Skeletal muscle tissue (tissue), 4 donors: ENCODE results near the gene SRSF1. TPM values are rescaled to one million over a fixed set of nuclear protein-coding genes. Genes with fewer than 3 reads are reported as not detected.
A peak's percentile ranks its signal among the peaks of the same experiment; 100 is the strongest.

Experiments used
- H3K27ac ChIP-seq: one replicate; pipeline ENCODE4 v1.7.0; 2013; ENCODE audit warnings: mild to moderate bottlenecking, low read depth, low read length, inconsistent platforms
- H3K27me3 ChIP-seq, 3 donors: one replicate each; pipeline ENCODE4 v1.7.0; 2013; ENCODE audit warnings: low read length in 3 of 3; ENCODE audit not compliant: control insufficient read depth in 3 of 3, insufficient read depth in 3 of 3
- H3K36me3 ChIP-seq, 3 donors: one replicate each; pipeline ENCODE4 v1.7.0; 2013; ENCODE audit warnings: low read length in 3 of 3; ENCODE audit not compliant: control insufficient read depth in 3 of 3, insufficient read depth in 3 of 3
- H3K4me1 ChIP-seq, 3 donors: one replicate each; pipeline ENCODE4 v1.7.0; 2013; ENCODE audit warnings: low read length in 3 of 3, mild to moderate bottlenecking in 3 of 3; ENCODE audit not compliant: control insufficient read depth in 3 of 3, insufficient read depth in 3 of 3
- H3K4me3 ChIP-seq, 3 donors: one replicate each; pipeline ENCODE4 v1.7.0; 2013; ENCODE audit warnings: low read length in 3 of 3
- H3K9ac ChIP-seq, 3 donors: one replicate each; pipeline ENCODE4 v1.7.0; 2013; ENCODE audit warnings: low read length in 3 of 3, mild to moderate bottlenecking in 3 of 3, moderate library complexity in 2 of 3, low read depth in 1 of 3
- H3K9me3 ChIP-seq, 3 donors: one replicate each; pipeline ENCODE4 v1.7.0; 2013; ENCODE audit warnings: low read length in 3 of 3; ENCODE audit not compliant: control insufficient read depth in 3 of 3
- total RNA-seq: library from RNA; depleted of rRNA; stranded (reverse); fragments of >200 nt; gene quantifications from one replicate; pipeline ENCODE4 v1.2.3, GENCODE V29; 2014
- donor health status: Osteomylitis.

SRSF1 gene
- total RNA-seq, 1 donor from 2014 or later = 224 TPM

DNA sequence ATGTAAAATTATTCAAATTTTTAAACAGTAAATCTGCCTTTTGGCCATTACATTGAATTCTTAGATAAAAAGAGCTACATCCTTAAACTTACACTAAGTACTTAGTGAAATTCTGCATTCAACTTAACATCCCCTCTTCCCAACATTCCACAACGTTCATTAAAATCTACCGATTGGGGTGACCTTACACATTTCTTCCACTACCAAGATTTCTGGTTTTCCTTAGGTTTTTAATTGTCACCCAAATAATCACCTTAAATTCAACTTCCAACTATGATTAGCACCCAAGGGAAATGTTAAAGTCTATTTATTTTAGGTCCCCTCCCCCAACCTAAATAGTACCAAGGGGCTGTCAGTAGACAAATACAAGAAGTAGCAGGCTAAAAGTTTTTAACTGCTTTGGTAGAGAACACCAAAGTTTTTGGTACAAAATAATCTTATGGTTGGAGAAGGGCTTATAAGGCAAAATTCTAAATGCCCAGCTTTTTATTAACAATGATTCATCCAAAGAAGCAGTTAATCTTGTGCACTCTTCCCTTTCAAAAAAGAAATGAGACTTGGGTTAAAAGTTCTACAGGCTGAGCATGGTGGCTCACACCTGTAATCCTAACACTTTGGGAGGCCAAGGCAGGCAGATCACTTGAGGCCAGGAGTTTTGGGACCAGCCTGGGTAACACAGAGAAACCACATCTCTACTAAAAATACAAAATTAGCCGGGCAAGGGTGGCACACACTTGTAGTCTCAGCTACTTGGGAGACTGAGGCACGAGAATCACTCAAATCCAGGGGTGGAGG lies 4.7 kb downstream of the SRSF1 start:
- H3K9ac ChIP-seq = no peak overlapping the region
- H3K4me3 ChIP-seq = no peak overlapping the region
- H3K9me3 ChIP-seq = no peaks in the 10 kb centered on the region
- peaks cover 21 to 34% (median 25%) of the 10 kb centered on the region in 3 donors for H3K4me1 ChIP-seq
- H3K27me3 ChIP-seq = no peaks in the 10 kb centered on the region
- peaks cover 20 to 45% (median 36%) of the 10 kb centered on the region in 3 donors for H3K36me3 ChIP-seq
- H3K27ac ChIP-seq = no peak overlapping the region

DNA sequence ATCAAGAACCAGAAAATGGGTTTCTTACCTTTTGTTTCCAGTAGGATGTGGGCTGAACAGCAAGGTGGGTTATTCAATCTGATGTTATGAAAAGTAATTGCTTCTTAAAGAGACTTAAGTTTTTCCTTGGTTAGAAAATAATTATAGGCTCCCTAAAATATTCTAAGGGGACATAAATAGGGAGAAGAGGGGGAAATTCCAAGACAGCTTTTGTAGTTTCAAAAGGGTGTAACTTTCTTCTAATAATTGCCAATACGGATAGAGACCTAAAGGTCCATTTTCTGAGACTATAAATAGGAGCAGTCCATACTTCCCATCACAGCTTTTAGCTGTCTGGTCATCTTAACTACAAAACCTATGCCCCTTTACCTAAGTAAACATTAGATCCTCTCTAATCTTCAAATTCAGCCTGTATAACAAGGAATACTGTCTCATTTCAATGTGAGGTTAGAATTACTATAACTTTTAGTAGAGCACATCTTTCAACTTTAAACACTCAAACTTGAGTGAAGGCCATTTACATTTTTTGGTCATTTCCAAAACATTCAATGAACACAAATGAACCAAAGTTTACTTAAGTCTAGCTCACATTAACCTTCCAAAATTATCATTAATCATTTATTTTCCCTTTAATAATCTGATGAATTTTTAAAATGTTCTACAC lies 5.5 kb downstream of the SRSF1 start:
- Histone ChIP-seq H3K9me3 (no peaks in the 10 kb centered on the region), H3K27me3 (no peaks in the 10 kb centered on the region), H3K4me3 (no peak overlapping the region), H3K9ac (no peak overlapping the region), H3K27ac (no peak overlapping the region), H3K4me1 (peaks cover 21 to 30% (median 25%) of the 10 kb centered on the region in 3 donors), H3K36me3 (peaks cover 16 to 48% (median 36%) of the 10 kb centered on the region in 3 donors)

DNA sequence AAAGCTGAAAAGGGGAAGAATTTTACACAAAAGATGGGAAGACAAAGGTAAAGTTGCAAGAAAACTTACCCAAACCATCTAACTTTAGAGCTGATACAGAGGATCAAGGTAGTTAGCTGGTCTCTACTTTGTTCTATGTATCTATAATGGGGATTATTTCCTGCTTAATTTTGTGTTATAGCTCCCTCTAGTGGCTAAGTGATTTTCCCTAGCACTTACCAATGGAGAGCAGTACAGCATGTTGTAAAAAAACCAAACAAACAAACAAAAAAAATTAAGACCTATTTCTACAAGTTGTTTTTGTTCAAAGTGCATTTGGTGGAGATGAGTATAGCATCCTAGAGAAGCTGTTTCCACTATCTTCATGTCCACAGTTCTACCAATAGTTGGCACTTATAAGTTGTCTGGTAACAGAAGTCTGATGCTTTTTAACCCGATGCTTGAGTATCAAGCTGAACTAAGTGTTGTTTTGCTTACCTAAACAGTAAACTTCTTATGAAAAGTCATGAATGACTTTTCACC lies 7.5 kb downstream of the SRSF1 start:
- H3K27me3 ChIP-seq = no peaks in the 10 kb centered on the region
- H3K9ac ChIP-seq = no peak overlapping the region
- H3K36me3 ChIP-seq = peaks cover 2 to 34% (median 24%) of the 10 kb centered on the region in 3 donors
- no peak overlapping the region for H3K27ac ChIP-seq
- peaks cover 17 to 26% (median 25%) of the 10 kb centered on the region in 3 donors for H3K4me1 ChIP-seq
- H3K4me3 ChIP-seq = no peak overlapping the region
- H3K9me3 ChIP-seq = no peaks in the 10 kb centered on the region

DNA sequence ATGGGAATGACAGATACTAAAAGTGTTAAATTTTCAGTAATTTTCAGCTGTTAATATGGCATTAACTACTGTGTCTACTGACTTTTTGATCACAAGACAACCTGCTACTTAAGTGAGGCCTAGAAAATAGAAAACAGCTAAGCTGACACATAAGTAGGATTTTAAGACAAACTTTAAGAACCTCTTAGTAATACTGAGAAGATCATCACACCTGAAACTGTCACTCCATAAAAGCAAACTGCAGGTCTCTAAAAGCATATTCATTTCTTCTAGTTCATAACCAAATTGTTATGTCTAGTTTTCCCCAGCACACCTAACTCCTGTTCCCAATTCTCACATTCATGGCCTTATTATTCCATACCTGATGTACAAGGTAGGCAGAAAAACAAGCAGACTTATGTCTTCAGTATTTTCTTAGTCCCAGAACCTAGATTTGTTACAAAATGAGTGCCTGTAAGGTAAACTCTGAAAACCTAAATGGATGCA lies 8.0 kb downstream of the SRSF1 start:
- Histone ChIP-seq H3K27me3 (no peaks in the 10 kb centered on the region), H3K9me3 (no peaks in the 10 kb centered on the region), H3K4me3 (no peak overlapping the region), H3K4me1 (peaks cover 17 to 26% (median 25%) of the 10 kb centered on the region in 3 donors), H3K36me3 (peaks cover 0 to 29% (median 19%) of the 10 kb centered on the region in 3 donors), H3K9ac (no peak overlapping the region), H3K27ac (no peak overlapping the region)

DNA sequence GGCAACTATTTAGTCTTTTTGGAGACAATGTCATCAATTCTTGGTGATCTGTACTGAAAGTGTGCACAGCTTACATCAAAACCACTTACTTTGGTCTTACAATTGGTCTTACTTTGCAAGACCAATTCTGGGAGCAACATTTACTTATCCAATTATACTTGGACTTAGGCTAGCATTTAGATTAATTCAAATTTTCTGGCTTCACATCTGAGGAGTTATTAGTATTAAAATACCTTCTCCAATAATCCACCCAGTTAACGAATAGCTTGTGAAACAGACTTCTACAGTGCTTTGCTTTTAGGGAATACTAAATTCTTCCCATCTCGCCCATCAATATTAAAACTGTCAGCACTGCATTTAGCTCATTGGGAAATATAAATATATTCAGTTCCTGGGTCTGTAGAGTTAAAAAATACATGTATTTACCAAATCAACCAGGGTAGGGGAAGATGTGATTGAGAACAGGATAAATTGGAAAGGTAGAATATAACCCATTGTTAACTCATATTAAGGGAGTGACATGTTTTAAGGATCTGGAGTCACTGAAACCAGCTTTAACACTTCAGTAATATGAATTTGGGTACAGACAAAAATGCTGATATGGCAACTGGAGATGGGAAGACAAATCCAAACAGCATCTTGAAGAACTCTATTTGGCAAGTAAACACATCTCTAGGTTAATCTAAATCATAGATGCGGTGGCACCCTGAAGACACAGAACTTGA lies 9.8 kb downstream of the SRSF1 start:
- no peaks in the 10 kb centered on the region for H3K27me3 ChIP-seq
- peaks cover 0 to 13% (median 10%) of the 10 kb centered on the region in 3 donors for H3K36me3 ChIP-seq
- H3K9ac ChIP-seq = no peak overlapping the region
- peaks cover 31 to 32% (median 32%) of the 10 kb centered on the region in 3 donors for H3K4me1 ChIP-seq
- H3K27ac ChIP-seq = no peak overlapping the region
- H3K9me3 ChIP-seq = no peaks in the 10 kb centered on the region
- no peak overlapping the region for H3K4me3 ChIP-seq

DNA sequence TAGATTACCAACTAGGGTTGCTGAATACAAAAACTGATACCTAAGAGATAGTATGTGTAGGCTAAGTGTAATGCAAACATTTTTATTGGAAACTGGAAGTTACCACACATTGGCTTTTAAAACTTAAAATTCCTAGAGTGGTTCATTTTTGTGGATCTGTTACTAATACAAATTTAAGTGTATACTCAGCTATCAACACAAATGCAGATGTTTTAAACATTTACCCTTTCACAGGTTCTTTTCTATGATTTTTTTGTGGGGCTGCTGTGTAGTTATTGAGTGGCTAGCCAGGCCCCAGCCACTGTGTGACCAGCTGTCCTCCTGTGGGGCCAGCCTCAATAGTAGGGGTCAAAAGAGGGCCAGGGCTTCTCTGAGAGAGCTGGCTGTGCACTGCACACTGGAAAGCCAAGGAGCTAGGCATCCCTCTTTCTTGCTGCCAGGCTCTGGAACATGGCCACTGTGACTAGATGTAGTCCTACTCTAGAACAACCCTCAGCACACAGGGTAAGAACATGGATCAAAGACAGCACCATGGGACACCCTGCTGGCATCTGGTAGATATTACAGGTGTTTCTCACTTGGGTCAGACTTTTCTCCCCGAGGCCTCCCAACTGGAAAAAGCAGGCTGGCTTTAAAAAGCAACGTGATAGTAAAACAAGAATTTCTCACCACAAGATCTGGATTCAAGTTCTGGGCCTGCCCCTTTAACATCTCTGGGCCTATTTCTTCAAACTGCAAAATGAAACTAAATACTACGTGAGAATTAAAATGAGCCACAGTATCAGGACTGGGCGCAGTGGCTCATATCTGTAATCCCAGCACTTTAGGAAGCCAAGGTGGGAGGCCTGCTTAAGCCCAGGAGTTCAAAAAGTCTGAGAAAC lies 11.7 kb downstream of the SRSF1 start:
- Histone ChIP-seq H3K4me1 (peaks cover 47 to 49% (median 48%) of the 10 kb centered on the region in 3 donors), H3K9me3 (no peaks in the 10 kb centered on the region), H3K9ac (peak overlapping the region in 2 of 3 donors; percentile 41 to 48)

DNA sequence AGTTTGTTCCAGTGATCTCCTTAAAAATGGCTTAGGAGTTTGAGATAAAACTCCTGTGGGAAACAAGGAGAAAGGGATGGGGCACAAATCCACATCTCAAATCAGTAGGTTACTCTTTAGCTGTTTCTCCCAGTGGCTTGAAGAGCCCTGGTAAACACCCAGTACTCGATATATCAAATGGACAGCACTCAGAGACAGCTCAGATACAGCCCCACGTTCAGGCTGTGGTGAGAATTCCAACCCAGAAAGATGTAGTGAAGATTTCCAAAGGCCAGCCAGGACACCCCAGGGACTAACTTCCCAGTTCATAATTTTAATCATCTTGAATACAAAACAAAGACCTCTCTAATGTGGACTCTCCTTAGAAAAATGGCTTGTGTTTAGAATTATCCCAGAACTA lies 12.6 kb downstream of the SRSF1 start:
- no peak overlapping the region for H3K9ac ChIP-seq
- H3K4me1 ChIP-seq = peaks cover 54 to 55% (median 54%) of the 10 kb centered on the region in 3 donors
- peak overlapping the region; percentile 54 for H3K27ac ChIP-seq
- H3K9me3 ChIP-seq = no peaks in the 10 kb centered on the region
- H3K27me3 ChIP-seq = no peaks in the 10 kb centered on the region
- peaks cover 0 to 8% (median 6%) of the 10 kb centered on the region in 3 donors for H3K36me3 ChIP-seq
- H3K4me3 ChIP-seq = no peak overlapping the region

More for the DNA sequence above, 11.7 kb downstream of the SRSF1 start:
- H3K4me3 ChIP-seq = no peak overlapping the region
- H3K27ac ChIP-seq = peak overlapping the region; percentile 54
- H3K36me3 ChIP-seq = peaks cover 0 to 8% (median 7%) of the 10 kb centered on the region in 3 donors
- no peaks in the 10 kb centered on the region for H3K27me3 ChIP-seq

DNA sequence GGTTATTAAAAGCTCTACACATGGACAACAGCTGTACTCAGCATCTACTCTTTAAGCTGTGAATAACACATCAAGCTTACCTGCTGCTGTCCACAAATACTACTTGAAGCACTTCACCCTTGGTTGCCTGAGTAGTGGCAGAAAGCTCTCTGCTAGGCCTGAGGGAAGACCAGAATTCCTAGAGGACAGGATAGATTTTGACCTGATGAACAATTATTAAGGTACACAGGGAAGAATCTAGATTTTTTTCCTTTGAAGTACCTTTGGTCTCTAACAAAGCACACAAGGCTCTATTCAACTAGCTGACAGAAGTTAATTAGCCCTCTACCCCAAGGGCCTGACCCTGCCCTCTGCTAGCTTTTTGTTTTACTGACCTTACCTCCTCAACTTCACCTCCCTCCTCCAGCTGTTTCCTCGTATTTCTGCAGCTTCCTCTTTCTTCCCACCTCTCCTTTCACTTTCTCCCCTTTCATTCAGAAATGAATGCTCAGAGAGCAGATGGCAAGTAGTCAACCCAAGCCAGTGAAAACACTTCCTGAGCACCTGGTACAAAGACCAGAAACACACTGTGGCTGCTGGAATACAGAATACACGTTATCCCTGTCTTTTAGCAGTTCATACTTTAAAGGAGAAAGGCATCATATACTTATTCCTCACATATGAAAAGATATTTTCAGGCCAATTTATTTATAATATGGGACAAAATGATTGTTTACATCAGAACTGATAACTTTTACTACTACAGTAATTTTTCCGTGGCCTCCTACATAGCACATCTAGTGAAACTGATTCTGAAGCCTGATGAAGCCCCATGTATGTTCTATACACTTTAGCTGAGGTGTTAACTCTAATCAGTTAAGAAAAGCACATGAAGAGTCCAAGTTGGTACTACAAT lies 13.3 kb downstream of the SRSF1 start:
- peak overlapping the region in 1 of 3 donors; percentile 54 for H3K9ac ChIP-seq
- H3K4me1 ChIP-seq = peaks cover 60 to 62% (median 61%) of the 10 kb centered on the region in 3 donors
- H3K27ac ChIP-seq = peak overlapping the region; percentile 54
- H3K36me3 ChIP-seq = peaks cover 0 to 7% (median 5%) of the 10 kb centered on the region in 3 donors
- H3K27me3 ChIP-seq = no peaks in the 10 kb centered on the region
- H3K4me3 ChIP-seq = no peak overlapping the region
- no peaks in the 10 kb centered on the region for H3K9me3 ChIP-seq
